WI38 (cell line): ENCODE results near the gene SNTN.

Experiments
- H3K4me3 ChIP-seq: 2 replicates; pipeline ENCODE4 v1.5.1; 2011; ENCODE audit warnings: low read depth, mild to moderate bottlenecking, control low read depth, low read length
- CTCF ChIP-seq: IDR thresholded peaks from 2 replicates; pipeline ENCODE4 v1.5.1; 2012; ENCODE audit warnings: low read depth, mild to moderate bottlenecking, control low read depth, low read length

The SNTN gene

GRCh38 chr3:63689285-63689684, 36.8 kb downstream of the SNTN start:
- TF ChIP-seq CTCF, result no peak
- H3K4me3 ChIP-seq, result no peak overlapping the region

GRCh38 chr3:63693351-63693750, 40.9 kb downstream of the SNTN start:
- H3K4me3 ChIP-seq, result no peak overlapping the region
- no peak for TF ChIP-seq CTCF

- TF ChIP-seq CTCF, result no peak
- no peak overlapping the region for H3K4me3 ChIP-seq
Measured at GRCh38 chr3:63705092-63705645, 52.7 kb downstream of the SNTN start.

GRCh38 chr3:63706321-63707085, 54.0 kb downstream of the SNTN start:
- no peak overlapping the region for H3K4me3 ChIP-seq
- TF ChIP-seq CTCF, result no peak

- H3K4me3 ChIP-seq, result no peak overlapping the region
- no peak for TF ChIP-seq CTCF
Measured at GRCh38 chr3:63707731-63708130, 55.3 kb downstream of the SNTN start.

GRCh38 chr3:63709576-63709975, 57.1 kb downstream of the SNTN start:
- TF ChIP-seq CTCF, result no peak
- H3K4me3 ChIP-seq, result no peak overlapping the region
